ENCODE results near the gene LRRC1.
A peak's percentile ranks its signal among the peaks of the same experiment; 100 is the strongest.

LRRC1 gene

GRCh38 chr6:53889365-53889764 is 94.6 kb downstream of the LRRC1 start:
- DNase-seq (ENCODE audit: low read depth in 2 of 2), result no peak

GRCh38 chr6:53892707-53893106 is 97.9 kb downstream of the LRRC1 start:
- DNase-seq (ENCODE audit: low read depth in 2 of 2), result no peak

GRCh38 chr6:53894091-53894490 is 99.3 kb downstream of the LRRC1 start:
- DNase-seq (ENCODE audit: low read depth in 2 of 2), result peak in 1 of 2 donors; percentile 12

- DNase-seq (ENCODE audit: low read depth in 2 of 2), result no peak
Measured at GRCh38 chr6:53896196-53896595, 101.4 kb downstream of the LRRC1 start.

- no peak for DNase-seq (ENCODE audit: low read depth in 2 of 2)
Measured at GRCh38 chr6:53898026-53898795, 103.4 kb downstream of the LRRC1 start.

- DNase-seq (ENCODE audit: low read depth in 2 of 2), result no peak
Measured at GRCh38 chr6:53899512-53899911, 104.7 kb downstream of the LRRC1 start.

- DNase-seq (ENCODE audit: low read depth in 2 of 2), result no peak
Measured at GRCh38 chr6:53903357-53903756, 108.6 kb downstream of the LRRC1 start.

GRCh38 chr6:53906103-53906502 is 111.3 kb downstream of the LRRC1 start:
- no peak for DNase-seq (ENCODE audit: low read depth in 2 of 2)

- no peak for DNase-seq (ENCODE audit: low read depth in 2 of 2)
Measured at GRCh38 chr6:53906842-53907241, 112.0 kb downstream of the LRRC1 start.

GRCh38 chr6:53910834-53911233 is 116.0 kb downstream of the LRRC1 start:
- DNase-seq (ENCODE audit: low read depth in 2 of 2), result no peak

GRCh38 chr6:53912661-53913060 is 117.9 kb downstream of the LRRC1 start:
- DNase-seq (ENCODE audit: low read depth in 2 of 2), result no peak

GRCh38 chr6:53913286-53913685 is 118.5 kb downstream of the LRRC1 start:
- no peak for DNase-seq (ENCODE audit: low read depth in 2 of 2)

GRCh38 chr6:53915026-53915691 is 120.4 kb downstream of the LRRC1 start:
- DNase-seq (ENCODE audit: low read depth in 2 of 2), result no peak

- DNase-seq (ENCODE audit: low read depth in 2 of 2), result no peak
Measured at GRCh38 chr6:53916804-53917463, 122.1 kb downstream of the LRRC1 start.

- no peak for DNase-seq (ENCODE audit: low read depth in 2 of 2)
Measured at GRCh38 chr6:53917464-53917842, 122.6 kb downstream of the LRRC1 start.

- DNase-seq (ENCODE audit: low read depth in 2 of 2), result no peak
Measured at GRCh38 chr6:53918854-53919510, 124.2 kb downstream of the LRRC1 start.

- DNase-seq (ENCODE audit: low read depth in 2 of 2), result no peak
Measured at GRCh38 chr6:53919881-53920360, 125.1 kb downstream of the LRRC1 start.

- DNase-seq (ENCODE audit: low read depth in 2 of 2), result no peak
Measured at GRCh38 chr6:53920881-53921280, 126.1 kb downstream of the LRRC1 start.

- DNase-seq (ENCODE audit: low read depth in 2 of 2), result no peak
Measured at GRCh38 chr6:53921639-53922038, 126.8 kb downstream of the LRRC1 start.

GRCh38 chr6:53922539-53922981 is 127.8 kb downstream of the LRRC1 start:
- no peak for DNase-seq (ENCODE audit: low read depth in 2 of 2)

- DNase-seq (ENCODE audit: low read depth in 2 of 2), result no peak
Measured at GRCh38 chr6:53924277-53924676, 129.5 kb downstream of the LRRC1 start.

GRCh38 chr6:53924821-53925422 is 130.1 kb downstream of the LRRC1 start:
- no peak for DNase-seq (ENCODE audit: low read depth in 2 of 2)
